ENCODE results near the gene ARHGAP15.

The ARHGAP15 gene

DNA sequence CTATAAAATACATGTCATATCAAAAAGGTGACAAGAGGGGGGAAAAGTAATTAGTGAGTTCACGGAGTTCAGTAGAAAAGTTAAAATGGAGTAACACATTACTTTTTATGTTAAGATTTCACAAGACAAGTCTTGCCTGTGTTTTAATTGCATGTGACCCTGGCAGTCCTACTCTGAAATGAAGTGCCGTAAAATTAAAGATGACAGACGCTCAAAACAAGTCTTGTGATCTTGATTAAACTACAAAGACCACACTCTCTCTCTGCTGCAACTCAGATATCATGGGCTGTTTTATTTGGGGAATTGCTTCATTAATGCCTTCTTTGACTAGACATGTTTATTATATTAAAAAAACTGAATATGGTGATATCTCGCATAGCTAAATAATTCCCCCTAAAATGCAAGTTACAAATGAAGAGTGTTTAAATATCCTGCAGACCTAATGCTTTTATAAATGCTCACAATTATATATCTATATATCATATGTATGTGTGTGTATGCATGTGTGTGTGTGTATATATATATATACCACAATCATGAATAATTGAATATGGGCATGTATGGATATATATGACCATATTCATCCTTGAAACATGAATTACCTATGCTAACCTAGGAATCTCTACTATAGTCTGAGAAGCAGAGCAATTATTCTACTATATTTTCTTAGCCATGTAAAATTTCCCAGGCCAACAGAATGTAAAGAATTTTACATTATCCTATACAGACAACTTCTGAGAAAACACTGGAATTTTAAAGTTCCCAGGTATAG is 647.5 kb downstream of the ARHGAP15 start:
- no peaks in the 10 kb centered on the region for H3K27me3 ChIP-seq (ENCODE audit: control insufficient read depth, insufficient read depth, low read length)
- H3K36me3 ChIP-seq (ENCODE audit: control insufficient read depth, insufficient read depth, low read length) = no peaks in the 10 kb centered on the region
- H3K4me3 ChIP-seq (ENCODE audit: low read length) = no peak overlapping the region
- no peak overlapping the region for H3K9ac ChIP-seq (ENCODE audit: low read length)
- H3K27ac ChIP-seq (ENCODE audit: low read depth, low read length) = no peak overlapping the region
- no peaks in the 10 kb centered on the region for H3K4me1 ChIP-seq (ENCODE audit: control insufficient read depth, insufficient read depth, low read length)

DNA sequence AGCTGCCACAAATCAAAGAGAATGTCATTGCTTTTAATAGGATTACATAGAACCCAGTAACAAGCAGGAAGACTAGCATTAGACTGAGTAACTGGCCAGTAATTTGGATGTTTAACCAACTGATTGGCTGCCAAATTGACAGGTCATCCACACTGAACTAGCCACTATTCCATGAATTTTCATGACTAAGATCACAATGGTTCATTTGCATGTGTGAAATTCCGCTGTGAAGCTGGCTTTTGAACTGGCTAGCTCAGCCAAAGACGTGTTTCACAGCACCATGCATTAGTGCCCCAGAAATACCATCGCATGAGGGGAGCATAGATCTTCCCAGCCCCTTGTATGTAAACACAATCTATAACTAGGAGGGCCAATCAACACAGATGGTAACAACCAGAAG is 649.8 kb downstream of the ARHGAP15 start:
- Histone ChIP-seq H3K4me3 (ENCODE audit: low read length) (no peak overlapping the region), H3K36me3 (ENCODE audit: control insufficient read depth, insufficient read depth, low read length) (no peaks in the 10 kb centered on the region), H3K9ac (ENCODE audit: low read length) (no peak overlapping the region), H3K27ac (ENCODE audit: low read depth, low read length) (no peak overlapping the region), H3K27me3 (ENCODE audit: control insufficient read depth, insufficient read depth, low read length) (no peaks in the 10 kb centered on the region), H3K4me1 (ENCODE audit: control insufficient read depth, insufficient read depth, low read length) (no peaks in the 10 kb centered on the region)

DNA sequence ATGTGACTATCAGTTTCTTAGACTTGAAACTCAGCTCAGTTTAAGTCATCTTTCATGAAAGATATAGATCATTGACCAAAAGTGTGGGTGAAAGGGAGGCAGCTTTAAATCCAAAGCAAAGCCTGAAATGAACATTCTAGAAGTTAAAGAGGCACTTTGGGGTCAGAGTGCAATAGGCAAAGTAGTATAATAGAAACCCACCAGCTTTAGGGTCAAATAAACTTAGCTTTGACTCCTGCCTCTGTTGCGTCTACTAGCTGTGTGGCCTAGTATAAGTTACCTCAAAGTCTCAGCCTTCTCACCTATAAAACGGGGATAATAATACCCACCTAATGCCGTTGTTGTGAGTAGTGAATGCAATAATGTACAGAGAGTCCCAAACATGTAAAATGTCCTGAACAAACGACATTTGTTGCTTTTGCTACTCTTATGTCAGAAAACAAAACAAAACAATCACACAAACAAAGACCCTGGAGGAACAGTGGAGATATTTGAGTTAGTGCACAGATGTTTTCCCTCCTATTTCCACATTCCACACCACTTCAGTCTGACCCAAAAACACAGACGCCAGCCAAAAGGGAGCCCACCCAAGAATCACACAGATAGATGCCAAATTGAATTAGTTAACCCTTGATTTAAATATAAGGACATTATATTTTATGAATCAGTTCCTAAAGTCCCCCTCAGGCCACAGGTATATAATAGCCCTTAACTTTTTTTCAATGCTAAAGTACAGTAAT is 657.0 kb downstream of the ARHGAP15 start:
- Histone ChIP-seq H3K9ac (ENCODE audit: low read length) (no peak overlapping the region), H3K4me3 (ENCODE audit: low read length) (no peak overlapping the region), H3K27me3 (ENCODE audit: control insufficient read depth, insufficient read depth, low read length) (no peaks in the 10 kb centered on the region), H3K27ac (ENCODE audit: low read depth, low read length) (no peak overlapping the region), H3K36me3 (ENCODE audit: control insufficient read depth, insufficient read depth, low read length) (no peaks in the 10 kb centered on the region), H3K4me1 (ENCODE audit: control insufficient read depth, insufficient read depth, low read length) (no peaks in the 10 kb centered on the region)

DNA sequence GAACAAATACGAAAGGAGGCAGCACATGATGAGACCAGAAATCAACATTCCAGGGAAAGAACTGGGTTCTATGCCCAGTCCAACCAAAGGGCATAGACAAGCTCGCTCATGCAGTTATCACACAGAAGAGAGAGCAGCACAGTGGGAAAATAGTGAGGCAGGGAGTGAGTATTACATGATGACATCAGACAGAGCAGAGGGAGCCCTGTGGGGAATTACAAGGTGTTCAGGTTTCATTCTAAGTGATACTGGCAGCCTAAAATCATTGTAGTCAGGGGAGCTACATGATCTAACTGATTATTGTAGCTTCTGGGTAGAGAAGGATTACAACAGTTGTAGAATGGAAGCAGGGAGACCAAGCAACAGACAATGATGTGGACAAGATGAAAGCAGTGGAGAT is 658.5 kb downstream of the ARHGAP15 start:
- Histone ChIP-seq H3K4me3 (ENCODE audit: low read length) (no peak overlapping the region), H3K27me3 (ENCODE audit: control insufficient read depth, insufficient read depth, low read length) (no peaks in the 10 kb centered on the region), H3K27ac (ENCODE audit: low read depth, low read length) (no peak overlapping the region), H3K4me1 (ENCODE audit: control insufficient read depth, insufficient read depth, low read length) (no peaks in the 10 kb centered on the region), H3K9ac (ENCODE audit: low read length) (no peak overlapping the region), H3K36me3 (ENCODE audit: control insufficient read depth, insufficient read depth, low read length) (no peaks in the 10 kb centered on the region)

DNA sequence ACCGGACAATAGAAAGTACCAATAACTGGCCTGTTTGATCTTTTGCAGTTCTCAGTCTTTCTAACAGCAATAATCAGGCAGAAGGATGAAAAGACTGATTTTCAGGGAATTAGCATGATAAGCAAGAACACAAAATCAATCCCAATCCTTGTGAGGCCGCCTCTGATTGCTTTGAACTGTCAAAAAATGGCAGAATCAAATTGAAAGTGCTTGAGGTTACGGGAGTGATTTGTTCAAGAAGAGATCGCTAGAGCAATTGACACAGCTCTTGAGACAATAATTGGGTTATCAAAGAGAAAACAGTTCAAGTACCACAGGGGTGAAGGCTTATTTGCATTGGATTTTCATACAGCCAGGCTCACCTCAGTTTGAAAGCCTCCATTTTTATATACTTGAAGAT is 663.4 kb downstream of the ARHGAP15 start:
- H3K27ac ChIP-seq (ENCODE audit: low read depth, low read length) = no peak overlapping the region
- H3K36me3 ChIP-seq (ENCODE audit: control insufficient read depth, insufficient read depth, low read length) = no peaks in the 10 kb centered on the region
- no peaks in the 10 kb centered on the region for H3K4me1 ChIP-seq (ENCODE audit: control insufficient read depth, insufficient read depth, low read length)
- no peak overlapping the region for H3K4me3 ChIP-seq (ENCODE audit: low read length)
- H3K9ac ChIP-seq (ENCODE audit: low read length) = no peak overlapping the region
- no peaks in the 10 kb centered on the region for H3K27me3 ChIP-seq (ENCODE audit: control insufficient read depth, insufficient read depth, low read length)

DNA sequence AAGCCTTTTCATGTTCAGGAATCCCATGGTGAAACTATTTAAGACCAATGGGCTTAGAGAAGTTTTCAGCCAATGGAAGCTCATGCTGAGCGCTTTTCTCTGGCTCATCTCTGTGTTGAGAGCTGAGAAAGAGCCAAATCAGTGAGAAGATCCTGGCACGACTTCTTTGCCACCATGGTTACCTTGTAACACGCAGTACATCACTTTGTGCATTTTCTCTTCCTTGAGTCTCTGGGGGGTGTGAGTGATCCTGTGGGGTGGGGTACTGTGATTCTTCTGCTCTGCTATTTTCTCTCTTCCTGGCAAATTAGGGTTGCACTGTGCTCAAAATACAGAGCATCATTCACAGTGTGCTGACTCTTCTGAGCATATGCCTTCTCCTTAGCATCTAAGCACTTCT is 664.2 kb downstream of the ARHGAP15 start:
- Histone ChIP-seq H3K4me1 (ENCODE audit: control insufficient read depth, insufficient read depth, low read length) (no peaks in the 10 kb centered on the region), H3K27me3 (ENCODE audit: control insufficient read depth, insufficient read depth, low read length) (no peaks in the 10 kb centered on the region), H3K27ac (ENCODE audit: low read depth, low read length) (no peak overlapping the region), H3K36me3 (ENCODE audit: control insufficient read depth, insufficient read depth, low read length) (no peaks in the 10 kb centered on the region), H3K4me3 (ENCODE audit: low read length) (no peak overlapping the region), H3K9ac (ENCODE audit: low read length) (no peak overlapping the region)

DNA sequence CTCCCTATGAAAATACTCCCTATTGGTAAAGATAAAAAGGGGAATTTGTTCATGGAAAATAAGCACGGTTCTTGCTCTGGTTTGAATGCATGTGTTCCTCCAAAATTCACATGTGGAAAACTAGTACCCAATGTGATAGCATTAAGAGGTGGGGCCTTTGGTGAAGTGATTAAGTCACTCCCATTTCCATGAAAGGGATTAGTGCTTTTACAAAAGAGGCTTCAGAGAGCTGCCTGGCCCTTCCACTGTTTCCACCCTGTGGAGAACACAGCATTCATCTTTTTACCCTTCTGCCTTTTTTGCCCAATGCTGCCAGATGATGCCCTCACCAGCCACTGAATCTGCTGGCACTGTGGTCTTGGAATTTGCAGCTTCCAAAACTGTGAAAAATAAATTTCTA is 666.8 kb downstream of the ARHGAP15 start:
- H3K9ac ChIP-seq (ENCODE audit: low read length) = no peak overlapping the region
- no peak overlapping the region for H3K27ac ChIP-seq (ENCODE audit: low read depth, low read length)
- H3K4me3 ChIP-seq (ENCODE audit: low read length) = no peak overlapping the region
- H3K36me3 ChIP-seq (ENCODE audit: control insufficient read depth, insufficient read depth, low read length) = no peaks in the 10 kb centered on the region
- no peaks in the 10 kb centered on the region for H3K4me1 ChIP-seq (ENCODE audit: control insufficient read depth, insufficient read depth, low read length)
- no peaks in the 10 kb centered on the region for H3K27me3 ChIP-seq (ENCODE audit: control insufficient read depth, insufficient read depth, low read length)

DNA sequence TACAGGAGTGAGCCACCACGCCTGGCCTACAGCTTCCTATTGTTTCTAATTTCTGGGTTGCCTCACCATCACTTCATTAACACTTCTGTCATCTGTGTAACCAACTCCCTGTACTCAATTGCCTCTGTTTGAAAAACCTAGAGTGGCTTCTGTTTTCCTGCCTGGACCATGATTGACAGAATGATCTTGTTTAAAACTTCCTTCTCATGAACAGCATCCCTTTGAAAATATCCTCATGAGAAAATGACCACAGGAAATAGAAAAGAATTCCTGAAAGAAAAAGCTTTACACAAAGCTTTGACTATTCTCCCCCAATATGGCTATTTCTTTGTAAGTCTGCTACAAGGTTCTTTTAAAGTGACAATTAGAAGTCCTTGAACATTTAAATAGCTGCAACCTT is 672.3 kb downstream of the ARHGAP15 start:
- Histone ChIP-seq H3K4me1 (ENCODE audit: control insufficient read depth, insufficient read depth, low read length) (no peaks in the 10 kb centered on the region), H3K27me3 (ENCODE audit: control insufficient read depth, insufficient read depth, low read length) (no peaks in the 10 kb centered on the region), H3K36me3 (ENCODE audit: control insufficient read depth, insufficient read depth, low read length) (no peaks in the 10 kb centered on the region), H3K27ac (ENCODE audit: low read depth, low read length) (no peak overlapping the region), H3K9ac (ENCODE audit: low read length) (no peak overlapping the region), H3K4me3 (ENCODE audit: low read length) (no peak overlapping the region)

DNA sequence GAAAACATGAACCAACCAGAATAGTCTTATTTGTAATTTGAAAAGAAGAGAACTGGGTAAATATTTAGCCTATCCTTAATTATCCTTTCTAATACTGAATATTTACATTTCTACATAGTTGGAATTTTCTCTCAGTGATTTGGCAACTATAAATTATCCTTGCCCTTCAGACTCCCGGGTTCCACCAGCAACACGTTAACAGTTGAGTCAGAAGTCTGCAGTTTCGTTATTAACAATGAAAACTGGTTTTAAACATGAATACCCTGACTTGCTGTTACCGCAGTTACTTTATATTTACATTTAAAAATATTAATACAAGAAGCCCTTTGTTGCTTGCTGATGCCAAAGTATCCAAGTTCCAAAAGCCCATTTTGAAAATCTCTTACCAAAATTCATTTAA is 673.0 kb downstream of the ARHGAP15 start:
- Histone ChIP-seq H3K27ac (ENCODE audit: low read depth, low read length) (no peak overlapping the region), H3K4me1 (ENCODE audit: control insufficient read depth, insufficient read depth, low read length) (no peaks in the 10 kb centered on the region), H3K27me3 (ENCODE audit: control insufficient read depth, insufficient read depth, low read length) (no peaks in the 10 kb centered on the region), H3K9ac (ENCODE audit: low read length) (no peak overlapping the region), H3K36me3 (ENCODE audit: control insufficient read depth, insufficient read depth, low read length) (no peaks in the 10 kb centered on the region), H3K4me3 (ENCODE audit: low read length) (no peak overlapping the region)

DNA sequence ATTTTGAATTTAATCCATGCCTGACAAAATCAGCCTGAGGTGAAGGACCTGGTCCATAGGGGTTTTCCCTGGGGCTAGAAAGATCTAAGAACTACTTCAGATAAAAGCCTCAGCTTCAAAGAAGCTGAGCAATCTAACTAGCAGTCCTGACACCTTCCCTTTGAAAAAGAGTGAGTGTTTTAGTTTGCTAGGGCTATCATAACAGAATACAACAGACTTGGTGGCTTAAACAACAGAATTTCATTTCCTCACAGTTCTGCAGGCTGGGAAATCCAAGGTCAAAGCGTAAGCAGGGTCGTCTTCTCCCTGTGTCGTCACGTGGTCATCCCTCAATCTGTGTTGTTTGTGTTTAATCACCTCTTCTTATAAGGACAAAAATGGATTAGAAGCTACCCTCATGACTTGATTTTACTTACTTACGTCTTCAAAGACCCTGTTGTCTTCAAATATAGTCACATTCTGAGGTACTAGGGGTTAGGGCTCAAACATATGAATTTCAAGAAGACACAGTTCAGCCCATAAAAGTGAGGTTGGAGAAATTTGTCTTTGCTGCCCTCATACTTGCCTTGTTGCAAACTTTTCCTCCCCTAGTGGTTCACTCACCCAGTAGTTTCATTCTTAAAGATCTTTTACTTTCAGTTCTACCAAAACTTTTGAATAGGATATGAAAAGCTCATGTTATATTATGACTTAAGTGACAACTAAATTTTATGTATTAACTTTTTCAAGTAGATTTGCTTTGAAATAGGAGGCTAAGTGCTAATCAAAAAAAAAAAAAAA is 673.8 kb downstream of the ARHGAP15 start:
- Histone ChIP-seq H3K27me3 (ENCODE audit: control insufficient read depth, insufficient read depth, low read length) (no peaks in the 10 kb centered on the region), H3K4me1 (ENCODE audit: control insufficient read depth, insufficient read depth, low read length) (no peaks in the 10 kb centered on the region), H3K36me3 (ENCODE audit: control insufficient read depth, insufficient read depth, low read length) (no peaks in the 10 kb centered on the region), H3K9ac (ENCODE audit: low read length) (no peak overlapping the region), H3K27ac (ENCODE audit: low read depth, low read length) (no peak overlapping the region), H3K4me3 (ENCODE audit: low read length) (no peak overlapping the region)

DNA sequence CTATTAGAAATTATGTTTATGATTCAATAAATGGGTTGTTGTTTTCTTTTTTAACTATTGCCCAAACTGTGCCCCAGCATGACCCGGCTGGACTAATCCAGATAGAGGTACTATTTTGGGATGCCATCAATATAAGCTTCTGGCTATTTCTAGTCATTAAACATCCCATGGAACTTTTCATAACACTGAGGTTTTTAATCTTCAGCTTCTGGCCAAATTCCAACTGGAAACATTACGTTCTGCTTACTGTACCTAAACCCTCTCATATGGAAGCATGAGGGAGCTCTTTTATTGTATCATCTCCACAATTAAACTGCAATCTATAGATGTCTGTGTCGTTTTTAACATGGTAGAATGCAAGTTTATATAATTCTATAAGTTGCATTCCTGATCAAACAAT is 674.7 kb downstream of the ARHGAP15 start:
- no peak overlapping the region for H3K27ac ChIP-seq (ENCODE audit: low read depth, low read length)
- no peaks in the 10 kb centered on the region for H3K27me3 ChIP-seq (ENCODE audit: control insufficient read depth, insufficient read depth, low read length)
- no peaks in the 10 kb centered on the region for H3K36me3 ChIP-seq (ENCODE audit: control insufficient read depth, insufficient read depth, low read length)
- no peak overlapping the region for H3K4me3 ChIP-seq (ENCODE audit: low read length)
- H3K4me1 ChIP-seq (ENCODE audit: control insufficient read depth, insufficient read depth, low read length) = no peaks in the 10 kb centered on the region
- H3K9ac ChIP-seq (ENCODE audit: low read length) = no peak overlapping the region

DNA sequence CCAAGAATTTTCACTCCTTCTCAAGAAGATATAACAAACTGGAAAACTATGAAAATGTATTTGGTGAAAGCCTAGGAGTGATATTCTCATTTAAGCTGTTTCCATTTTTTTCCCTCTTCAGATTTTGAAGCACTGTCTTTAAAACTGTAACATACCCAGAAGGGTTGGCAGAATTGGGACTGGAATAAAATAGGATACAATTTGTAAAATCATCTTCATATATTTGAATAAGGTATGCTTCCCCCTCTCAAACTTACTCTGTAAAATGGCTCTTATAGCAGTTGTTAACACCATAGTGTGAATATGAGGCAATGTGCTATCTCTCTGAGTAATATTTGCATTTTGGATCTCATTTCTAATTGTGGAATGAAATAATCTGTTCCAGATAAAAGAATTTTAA is 676.4 kb downstream of the ARHGAP15 start:
- no peak overlapping the region for H3K9ac ChIP-seq (ENCODE audit: low read length)
- H3K4me3 ChIP-seq (ENCODE audit: low read length) = no peak overlapping the region
- H3K4me1 ChIP-seq (ENCODE audit: control insufficient read depth, insufficient read depth, low read length) = no peaks in the 10 kb centered on the region
- no peak overlapping the region for H3K27ac ChIP-seq (ENCODE audit: low read depth, low read length)
- no peaks in the 10 kb centered on the region for H3K27me3 ChIP-seq (ENCODE audit: control insufficient read depth, insufficient read depth, low read length)
- H3K36me3 ChIP-seq (ENCODE audit: control insufficient read depth, insufficient read depth, low read length) = no peaks in the 10 kb centered on the region
